NCI-H187 treated with DMSO at 0.1 percent for 48 hours (cell line): ENCODE data around the gene BATF2.
A peak's percentile ranks its signal among the peaks of the same experiment; 100 is the strongest.
"Not testable (repeated sequence)": the region's sequence is repeated elsewhere in the genome, so short reads cannot be mapped to it uniquely, and the experiment has no call there.

ENCODE experiments used
- DNase-seq: peaks from one replicate; lab custom pipeline; 2025; lab: John Stamatoyannopoulos, UW

BATF2 gene

GRCh38 chr11:64996710-64997380 lies at the start of gene BATF2:
Gene BATF2, minus strand, starts transcription at chr11:64996971. Its CDS starts 57 bp downstream, at chr11:64996914.
- DNase-seq = no peak

- DNase-seq = no peak
Measured at GRCh38 chr11:65045728-65046127, 49.0 kb upstream of the BATF2 start.

- no peak for DNase-seq
Measured at GRCh38 chr11:65045061-65045460, 48.3 kb upstream of the BATF2 start.

- DNase-seq = no peak
Measured at GRCh38 chr11:65043881-65044501, 47.2 kb upstream of the BATF2 start.

GRCh38 chr11:65042891-65043290 lies 46.1 kb upstream of the BATF2 start:
- DNase-seq = no peak

GRCh38 chr11:65040847-65041622 lies 44.3 kb upstream of the BATF2 start, which contains the start of gene SAC3D1:
Gene SAC3D1, plus strand, starts transcription at chr11:65041210. Its CDS starts 83 bp downstream, at chr11:65041293.
- DNase-seq = peak; percentile 92

- DNase-seq = no peak
Measured at GRCh38 chr11:65040520-65040846, 43.7 kb upstream of the BATF2 start.

GRCh38 chr11:65036931-65037330 lies 40.2 kb upstream of the BATF2 start:
- DNase-seq = no peak

- DNase-seq = no peak
Measured at GRCh38 chr11:65035579-65035978, 38.8 kb upstream of the BATF2 start.

GRCh38 chr11:65034423-65034822 lies 37.7 kb upstream of the BATF2 start:
- no peak for DNase-seq

GRCh38 chr11:65032216-65032615 lies 35.4 kb upstream of the BATF2 start:
- DNase-seq = no peak

- DNase-seq = peak; percentile 75
Measured at GRCh38 chr11:65027213-65028067, 30.7 kb upstream of the BATF2 start, which contains the start of gene SNX15. Gene SNX15, plus strand, starts transcription at chr11:65027439. Its CDS starts 99 bp downstream, at chr11:65027538.

- no peak for DNase-seq
Measured at GRCh38 chr11:65026810-65027209, 30.0 kb upstream of the BATF2 start.

- not testable (repeated sequence) for DNase-seq
Measured at GRCh38 chr11:65023502-65023901, 26.7 kb upstream of the BATF2 start.

- no peak for DNase-seq
Measured at GRCh38 chr11:65021509-65021908, 24.7 kb upstream of the BATF2 start.

GRCh38 chr11:65021003-65021402 lies 24.2 kb upstream of the BATF2 start:
- no peak for DNase-seq

GRCh38 chr11:65019824-65020223 lies 23.1 kb upstream of the BATF2 start:
- DNase-seq = no peak

- DNase-seq = no peak
Measured at GRCh38 chr11:65017937-65018336, 21.2 kb upstream of the BATF2 start.

GRCh38 chr11:65016705-65017104 lies 19.9 kb upstream of the BATF2 start:
- no peak for DNase-seq

- DNase-seq = no peak
Measured at GRCh38 chr11:65014726-65015227, 18.0 kb upstream of the BATF2 start.

GRCh38 chr11:65013888-65014725 lies 17.3 kb upstream of the BATF2 start, which contains the start of gene ARL2:
Gene ARL2, plus strand, starts transcription at chr11:65014160. Its CDS starts 48 bp downstream, at chr11:65014208.
- DNase-seq = no peak
